Measurements from ENCODE around the gene RANBP3.

GRCh38 chr19:5877882-5878281, 100.1 kb downstream of the RANBP3 start:
- no peak for TF ChIP-seq CTCF (IDR thresholded peaks at IDR 0.05)
- no peak for TF ChIP-seq POLR2A (IDR thresholded peaks at IDR 0.05)
